ENCODE results near the gene LEMD1. TPM values are rescaled to one million over a fixed set of nuclear protein-coding genes. Genes with fewer than 3 reads are reported as not detected.
A peak's percentile ranks its signal among the peaks of the same experiment; 100 is the strongest.

LEMD1 gene
- total and polyA plus RNA-seq, 8 donors, result 0.28 to 0.32 TPM; not detected in 6

DNA sequence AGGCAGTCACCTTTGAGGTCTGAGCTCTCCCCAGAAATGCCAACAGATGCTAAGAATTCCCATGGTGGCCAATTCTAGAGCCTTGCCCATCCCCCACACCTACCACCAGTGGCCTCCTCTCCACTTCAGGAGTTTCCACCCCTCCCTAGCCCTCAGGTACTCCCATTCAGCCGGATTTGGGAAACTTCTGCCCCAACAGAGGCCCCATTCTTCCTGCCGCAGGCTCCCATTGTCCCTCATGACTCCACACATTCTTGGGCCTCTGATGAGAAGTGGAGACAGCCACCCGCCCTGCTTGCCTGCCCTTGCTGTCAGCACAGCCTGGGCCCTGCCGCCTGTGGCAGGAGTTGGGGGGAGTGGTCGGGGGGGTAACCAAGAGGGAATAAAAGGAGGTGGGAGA, 29.3 kb upstream of the LEMD1 start:
- no peak for FAIRE-seq
- Histone ChIP-seq H3K4me1 (peaks cover 0 to 4% (median 1%) of the 10 kb centered on the region in 3 donors), H3K9me3 (no peaks in the 10 kb centered on the region), H3K27ac (no peak overlapping the region), H3K4me3 (no peak overlapping the region), H3K36me3 (no peaks in the 10 kb centered on the region), H3K27me3 (peaks cover 0 to 26% (median 7%) of the 10 kb centered on the region in 4 donors)
- no peak for DNase-seq
- intact Hi-C loops (cut with DNase I), result no loop called here
- WGBS, 2 donors, result 51 to 55% methylated on average over 5 of the region's 5 CpGs
- no peak for ATAC-seq
- TF ChIP-seq CTCF (IDR thresholded peaks at IDR 0.05), result no peak

GRCh38 chr1:205450448-205450847, 28.6 kb upstream of the LEMD1 start:
- DNase-seq (no peak), FAIRE-seq (no peak), ATAC-seq (peak in 2 of 4 donors; percentile 6 to 17)
- Histone ChIP-seq H3K9me3 (no peaks in the 10 kb centered on the region), H3K4me3 (no peak overlapping the region), H3K27ac (peak overlapping the region in 2 of 4 donors; percentile 74 to 77), H3K27me3 (peaks cover 0 to 19% (median 4%) of the 10 kb centered on the region in 4 donors), H3K4me1 (no peaks in the 10 kb centered on the region), H3K36me3 (no peaks in the 10 kb centered on the region)
- intact Hi-C loops (cut with DNase I), result no loop called here
- no peak for TF ChIP-seq CTCF (IDR thresholded peaks at IDR 0.05)
- 55 to 58% methylated on average over 4 of the region's 4 CpGs for WGBS, 2 donors

DNA sequence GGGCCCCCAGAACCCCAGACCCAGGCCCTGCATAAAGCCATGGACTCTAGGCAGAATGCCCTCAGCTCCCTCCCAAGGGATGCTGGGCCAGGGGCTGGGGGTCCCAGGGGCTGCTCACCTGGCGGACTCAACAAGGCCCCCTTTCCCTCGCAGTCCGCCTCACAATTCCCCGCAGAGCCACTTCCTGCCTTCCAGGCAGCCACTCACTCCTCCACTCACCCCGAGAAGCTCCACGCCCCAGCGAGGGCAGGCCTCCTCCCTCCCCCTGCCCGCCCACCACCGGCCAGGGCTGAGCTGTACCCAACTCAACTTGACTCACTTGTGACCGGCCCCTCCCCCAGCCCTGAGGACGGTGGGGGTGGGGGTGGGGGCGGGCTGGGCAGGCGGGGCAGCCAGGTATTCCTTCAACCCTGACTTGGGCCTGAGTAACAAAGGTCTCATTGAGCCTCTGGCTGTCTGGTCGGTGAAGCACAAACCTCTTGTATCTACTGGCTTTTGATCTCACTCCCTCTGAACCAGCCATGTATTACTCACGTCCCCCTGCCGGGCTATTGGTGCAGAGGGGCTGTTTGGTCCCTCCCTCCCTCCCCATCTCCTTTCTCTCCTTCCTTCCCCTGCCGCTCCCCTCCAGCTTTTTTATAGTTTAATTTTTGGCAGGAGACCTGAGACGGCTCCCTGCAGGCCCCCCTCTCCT, 28.0 kb upstream of the LEMD1 start:
- Histone ChIP-seq H3K4me3 (peak overlapping the region in 2 of 4 donors; percentile 9 to 14), H3K9me3 (no peaks in the 10 kb centered on the region), H3K36me3 (no peaks in the 10 kb centered on the region), H3K4me1 (no peaks in the 10 kb centered on the region), H3K27me3 (peaks cover 0 to 13% (median 1%) of the 10 kb centered on the region in 4 donors), H3K27ac (peak overlapping the region in 3 of 4 donors; percentile 58 to 77 (median 74))
- ATAC-seq (peak; percentile 75 to 85 (median 84)), DNase-seq (peak; percentile 43 to 85 (median 72)), FAIRE-seq (no peak)
- TF ChIP-seq CTCF (IDR thresholded peaks at IDR 0.05), result no peak
- 40 to 41% methylated on average over 14 to 18 of the region's 18 CpGs for WGBS, 2 donors
- intact Hi-C loops (cut with DNase I), result no loop called here

DNA sequence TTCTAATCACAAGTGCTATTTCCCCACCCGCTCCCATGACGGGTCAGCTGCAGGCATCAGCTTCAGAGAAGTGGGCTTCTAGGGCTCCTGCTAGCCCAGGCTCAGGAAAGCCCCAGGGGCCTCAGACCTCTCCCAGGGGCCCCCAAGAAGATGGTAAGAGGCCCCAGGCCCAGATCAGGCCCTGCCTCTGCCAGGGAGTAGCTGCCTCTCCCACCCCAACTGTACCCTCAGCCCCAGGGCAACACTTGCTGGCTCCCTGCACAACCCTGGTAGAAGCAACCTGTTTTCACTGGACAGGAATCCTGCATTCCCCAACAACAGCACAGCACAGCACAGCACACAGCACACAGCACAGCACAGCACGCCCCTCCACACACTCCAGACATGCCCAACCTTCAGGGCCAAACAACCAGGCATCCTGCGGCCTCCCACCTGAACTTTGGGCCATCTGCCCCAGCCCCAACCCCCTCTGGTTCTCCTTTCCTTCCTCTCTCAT, 27.4 kb upstream of the LEMD1 start:
- no peak for TF ChIP-seq CTCF (IDR thresholded peaks at IDR 0.05)
- peak in 3 of 4 donors; percentile 11 to 35 (median 12) for ATAC-seq
- DNase-seq, result no peak
- H3K36me3 ChIP-seq, result no peaks in the 10 kb centered on the region
- peaks cover 0 to 9% (median 0%) of the 10 kb centered on the region in 4 donors for H3K27me3 ChIP-seq
- no peaks in the 10 kb centered on the region for H3K9me3 ChIP-seq
- peak overlapping the region in 2 of 4 donors; percentile 9 to 14 for H3K4me3 ChIP-seq
- H3K27ac ChIP-seq, result peak overlapping the region in 3 of 4 donors; percentile 58 to 77 (median 74)
- no peaks in the 10 kb centered on the region for H3K4me1 ChIP-seq
- intact Hi-C loops (cut with DNase I), result no loop called here
- WGBS, 2 donors, result 84 to 91% methylated on average over 4 of the region's 4 CpGs
- no peak for FAIRE-seq

Data from pancreas (tissue), 10 donors.